ENCODE results near the gene ZNF300. TPM values are rescaled to one million over a fixed set of nuclear protein-coding genes. Genes with fewer than 3 reads are reported as not detected.

Gene ZNF300
- total and polyA plus RNA-seq, 2 of the 13 experiments (the other 11 are each of a cell fraction or from before 2014, with no cell fraction given), result 2.7 to 6.8 TPM

GRCh38 chr5:150904479-150905311 lies at the start of gene ZNF300 (continued):
- TF ChIP-seq, protein P1, sequence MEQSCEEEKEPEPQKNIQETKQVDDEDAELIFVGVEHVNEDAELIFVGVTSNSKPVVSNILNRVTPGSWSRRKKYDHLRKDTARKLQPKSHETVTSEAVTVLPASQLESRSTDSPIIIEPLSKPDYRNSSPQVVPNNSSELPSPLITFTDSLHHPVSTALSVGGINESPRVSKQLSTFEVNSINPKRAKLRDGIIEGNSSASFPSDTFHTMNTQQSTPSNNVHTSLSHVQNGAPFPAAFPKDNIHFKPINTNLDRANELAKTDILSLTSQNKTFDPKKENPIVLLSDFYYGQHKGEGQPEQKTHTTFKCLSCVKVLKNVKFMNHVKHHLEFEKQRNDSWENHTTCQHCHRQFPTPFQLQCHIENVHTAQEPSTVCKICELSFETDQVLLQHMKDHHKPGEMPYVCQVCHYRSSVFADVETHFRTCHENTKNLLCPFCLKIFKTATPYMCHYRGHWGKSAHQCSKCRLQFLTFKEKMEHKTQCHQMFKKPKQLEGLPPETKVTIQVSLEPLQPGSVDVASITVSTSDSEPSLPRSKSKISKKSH (CRISPR knock-in tag; IDR thresholded peaks at IDR 0.05; ENCODE audit: borderline replicate concordance), result peak; percentile 58; the same call in 1 of the 2 replicates
- TF ChIP-seq POLR2A (IDR thresholded peaks at IDR 0.05; ENCODE audit: insufficient read depth in 1 of 2, low read depth in 2 of 2, low read length in 2 of 2), result peak in 1 of 2 experiments; percentile 89; a peak in 2 of 4 replicates
- 0 out of 2 replicates have a peak, but pooled peaks have one; percentile 30 for TF ChIP-seq RBFOX2 (IDR thresholded peaks at IDR 0.05; ENCODE audit: low read depth, low read length)
- TF ChIP-seq ZNF772 (CRISPR knock-in tag; IDR thresholded peaks at IDR 0.05), result 0 out of 2 replicates have a peak, but pooled peaks have one; percentile 52
- TF ChIP-seq ZUFSP (CRISPR knock-in tag; IDR thresholded peaks at IDR 0.05; ENCODE audit: borderline replicate concordance), result no peak
- TF ChIP-seq KLF16 (CRISPR knock-in tag; IDR thresholded peaks at IDR 0.05), result peak in 1 of 2 experiments; percentile 74; a peak in 1 of 4 replicates
- TF ChIP-seq ZNF343 (CRISPR knock-in tag; IDR thresholded peaks at IDR 0.05), result no peak; the same call in 1 of the 2 replicates
- TF ChIP-seq, protein P2, sequence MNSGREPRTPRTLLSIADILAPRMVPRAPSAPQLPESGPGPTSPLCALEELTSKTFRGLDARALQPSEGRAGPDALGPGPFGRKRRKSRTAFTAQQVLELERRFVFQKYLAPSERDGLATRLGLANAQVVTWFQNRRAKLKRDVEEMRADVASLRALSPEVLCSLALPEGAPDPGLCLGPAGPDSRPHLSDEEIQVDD (CRISPR knock-in tag; IDR thresholded peaks at IDR 0.05; ENCODE audit: borderline replicate concordance), result no peak
- TF ChIP-seq KLF13 (CRISPR knock-in tag; IDR thresholded peaks at IDR 0.05), result no peak
- peak; percentile 78 for TF ChIP-seq XRCC5 (optimal IDR thresholded peaks at IDR 0.05; ENCODE audit: low read length)
- 0 out of 2 replicates have a peak, but pooled peaks have one; percentile 37 for TF ChIP-seq ZNF788 (CRISPR knock-in tag; IDR thresholded peaks at IDR 0.05; ENCODE audit: borderline replicate concordance)
- no peak for TF ChIP-seq RARG (CRISPR knock-in tag; IDR thresholded peaks at IDR 0.05; ENCODE audit: low read depth)
- 0 out of 2 replicates have a peak, but pooled peaks have one; percentile 25 for TF ChIP-seq ZNF768 (CRISPR knock-in tag; IDR thresholded peaks at IDR 0.05)
- TF ChIP-seq ZSCAN29 (CRISPR knock-in tag; conservative IDR thresholded peaks at IDR 0.05), result 0 out of 2 replicates have a peak, but pooled peaks have one; percentile 19
- no peak for TF ChIP-seq GATA4 (IDR thresholded peaks at IDR 0.05; ENCODE audit: borderline replicate concordance, low read depth)
- TF ChIP-seq ZNF747 (CRISPR knock-in tag; IDR thresholded peaks at IDR 0.05; ENCODE audit: borderline replicate concordance), result no peak
- no peak for TF ChIP-seq STAG1 (CRISPR knock-in tag; IDR thresholded peaks at IDR 0.05)
- TF ChIP-seq MED8 (CRISPR knock-in tag; IDR thresholded peaks at IDR 0.05; ENCODE audit: insufficient replicate concordance), result no peak
- no peak for TF ChIP-seq ZNF142 (CRISPR knock-in tag; IDR thresholded peaks at IDR 0.05)
